Colon (tissue), 2 donors: ENCODE results near the gene DIDO1.
"Not testable (repeated sequence)": the region's sequence is repeated elsewhere in the genome, so short reads cannot be mapped to it uniquely, and the experiment has no call there.

Experiments used
- FAIRE-seq: peaks from 2 replicates; lab custom pipeline; 2012; peaks lifted over from hg19 to GRCh38; lab: Jason Lieb, UNC
- donor health status: control.
- donor health status: control.

The DIDO1 gene

GRCh38 chr20:62854121-62854520 is 72.2 kb downstream of the DIDO1 start:
- FAIRE-seq, result no peak

GRCh38 chr20:62853304-62853703 is 73.0 kb downstream of the DIDO1 start:
- not testable (repeated sequence) for FAIRE-seq

GRCh38 chr20:62852841-62853240 is 73.5 kb downstream of the DIDO1 start:
- no peak for FAIRE-seq

GRCh38 chr20:62852196-62852595 is 74.1 kb downstream of the DIDO1 start:
- FAIRE-seq, result no peak

- FAIRE-seq, result no peak
These were observed 75.9 kb downstream of the DIDO1 start for GRCh38 chr20:62850333-62850974.

GRCh38 chr20:62849431-62849830 is 76.9 kb downstream of the DIDO1 start:
- no peak for FAIRE-seq

DNA sequence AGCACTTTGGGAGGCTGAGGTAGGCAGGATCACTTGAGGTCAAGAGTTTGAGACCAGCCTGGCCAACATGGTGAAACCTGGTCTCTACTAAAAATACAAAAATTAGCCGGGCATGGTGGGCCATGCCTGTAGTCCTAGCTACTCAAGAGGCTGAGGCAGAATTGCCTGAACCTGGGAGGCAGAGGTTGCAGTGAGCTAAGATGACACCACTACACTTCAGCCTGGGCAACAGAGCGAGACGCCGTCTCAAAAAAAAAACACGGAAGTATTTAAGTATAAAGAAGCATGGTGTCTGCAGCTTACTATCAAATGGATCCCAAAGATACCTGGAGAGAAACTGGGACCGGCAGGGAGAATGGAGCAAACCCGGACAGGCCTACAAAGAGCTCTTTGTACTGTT is 77.4 kb downstream of the DIDO1 start:
- FAIRE-seq, result not testable (repeated sequence)

DNA sequence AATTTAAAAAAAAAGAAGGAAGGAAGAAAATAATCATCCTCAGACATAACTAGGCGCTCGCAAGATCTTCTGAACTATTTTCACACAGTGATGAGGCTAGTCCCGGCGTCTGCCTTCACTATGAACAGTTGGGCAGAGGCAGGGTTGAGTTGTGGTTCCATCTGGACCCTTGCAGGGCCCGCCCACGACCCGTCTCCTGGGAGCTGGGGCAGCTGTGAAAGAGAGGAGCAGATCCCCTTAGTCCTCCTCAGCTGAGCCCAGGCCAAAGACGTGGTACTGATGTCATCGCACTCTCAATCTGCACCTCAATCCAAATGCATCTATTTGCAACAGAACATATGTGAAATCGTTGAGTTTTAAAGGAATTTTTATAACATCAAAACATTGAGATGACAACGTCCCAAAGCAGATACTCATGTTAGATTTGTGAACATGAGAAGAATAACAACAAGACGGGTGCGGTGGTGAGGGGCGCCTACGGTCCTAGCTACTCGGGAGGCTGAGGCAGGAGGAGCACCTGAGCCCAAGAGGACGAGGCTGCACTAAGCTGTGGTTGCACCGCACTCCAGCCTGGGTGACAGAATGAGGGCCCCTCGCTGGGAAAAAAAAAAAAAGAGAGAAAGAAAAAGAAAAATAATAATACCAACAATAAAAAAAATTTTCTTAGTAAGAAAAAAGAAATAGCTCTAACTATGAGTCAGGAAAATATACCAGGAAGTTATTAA is 80.0 kb downstream of the DIDO1 start:
- no peak for FAIRE-seq

DNA sequence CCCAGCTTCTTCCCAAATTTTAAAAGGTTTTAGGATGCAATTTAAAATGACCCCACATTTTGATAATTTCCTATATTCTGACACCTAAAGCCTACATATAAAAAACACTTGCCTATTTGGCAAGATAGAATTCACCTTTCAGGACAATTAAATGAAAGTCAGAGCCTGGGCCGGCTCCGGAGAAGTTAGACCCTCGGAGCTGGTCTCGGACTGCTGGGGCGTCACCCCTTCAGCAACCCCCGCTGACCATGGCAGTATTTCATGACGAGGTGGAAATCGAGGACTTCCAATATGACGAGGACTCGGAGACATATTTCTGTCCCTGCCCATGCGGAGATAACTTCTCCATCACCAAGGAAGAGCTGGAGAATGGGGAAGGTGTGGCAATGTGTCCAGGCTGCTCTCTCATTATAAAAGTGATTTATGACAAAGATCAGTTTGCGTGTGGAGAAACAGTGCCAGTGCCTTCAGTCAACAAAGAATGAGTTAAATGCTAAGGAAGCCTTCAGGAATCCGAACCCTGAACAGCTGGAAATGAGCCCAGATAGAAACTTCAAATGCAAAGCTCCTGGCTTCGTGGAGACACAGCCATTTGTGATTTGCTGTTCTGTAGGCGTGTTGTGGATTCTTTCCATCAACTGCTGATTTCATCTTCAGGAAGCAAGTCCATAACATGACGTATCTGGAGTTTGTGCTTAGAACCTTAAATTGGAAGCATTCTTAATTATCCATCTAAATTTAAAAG is 80.7 kb downstream of the DIDO1 start:
- FAIRE-seq, result no peak

DNA sequence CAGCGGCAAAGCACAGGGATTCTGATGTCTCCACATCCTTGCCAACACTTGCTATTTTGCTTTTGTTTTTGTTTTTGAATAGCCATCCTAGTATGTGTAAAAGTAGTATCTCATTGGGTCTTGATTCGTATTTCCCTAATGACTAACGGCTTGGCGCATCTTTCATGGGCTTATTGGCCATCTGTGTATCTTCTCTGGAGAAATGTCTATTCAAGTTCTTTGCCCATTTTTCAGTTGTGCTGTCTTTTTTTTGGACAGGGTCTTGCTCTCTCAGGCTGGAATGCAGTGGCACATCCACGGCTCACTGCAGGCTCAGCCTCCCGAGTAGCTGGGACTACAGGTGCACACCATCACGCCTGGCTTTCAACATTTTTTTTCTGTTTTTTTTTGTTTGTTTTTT is 82.1 kb downstream of the DIDO1 start:
- FAIRE-seq, result no peak

GRCh38 chr20:62843656-62844055 is 82.6 kb downstream of the DIDO1 start:
- FAIRE-seq, result no peak

- FAIRE-seq, result no peak
These were observed 84.5 kb downstream of the DIDO1 start for GRCh38 chr20:62841705-62842212.

DNA sequence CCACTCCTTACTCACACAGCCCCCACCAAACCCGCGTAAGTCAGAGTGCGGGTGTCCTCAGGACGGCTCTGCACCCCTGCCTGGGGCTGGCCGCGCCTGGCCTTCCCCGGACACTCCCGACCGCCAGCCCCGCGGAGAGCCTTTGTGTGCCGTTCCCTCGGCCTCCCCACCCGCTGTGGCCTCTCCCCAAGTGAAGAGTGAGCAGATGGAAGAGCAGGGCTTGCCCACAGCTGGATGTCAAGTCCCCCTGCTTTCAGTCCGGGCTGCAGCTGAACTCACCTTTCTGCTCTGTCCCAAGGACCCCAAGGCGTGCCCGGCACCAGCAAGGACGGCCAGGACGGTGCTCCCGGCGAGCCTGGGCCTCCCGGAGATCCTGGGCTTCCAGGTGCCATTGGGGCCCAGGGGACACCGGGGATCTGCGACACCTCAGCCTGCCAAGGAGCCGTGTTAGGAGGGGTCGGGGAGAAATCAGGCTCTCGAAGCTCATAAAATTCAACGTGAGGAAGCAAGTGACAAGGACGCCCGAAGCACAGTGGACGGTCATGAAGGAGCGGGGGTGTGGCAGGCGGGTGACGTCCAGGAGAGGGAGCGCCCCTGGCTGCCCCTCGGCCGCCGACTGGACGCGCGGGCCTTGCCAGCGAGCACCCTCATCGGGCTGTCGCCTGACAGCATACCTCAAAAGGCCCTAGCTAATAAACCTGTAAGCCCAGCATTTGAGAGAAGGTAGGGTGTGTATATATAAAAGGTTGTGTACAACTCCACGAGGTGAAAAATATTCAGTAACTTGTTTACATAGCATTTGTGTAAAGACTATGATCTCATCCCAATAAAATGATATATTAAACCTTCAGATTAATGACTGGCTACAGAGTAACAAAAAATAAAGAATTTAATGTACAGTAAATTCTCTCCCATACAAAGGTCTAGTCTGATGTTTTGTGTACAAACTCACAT is 85.8 kb downstream of the DIDO1 start:
- FAIRE-seq, result no peak

DNA sequence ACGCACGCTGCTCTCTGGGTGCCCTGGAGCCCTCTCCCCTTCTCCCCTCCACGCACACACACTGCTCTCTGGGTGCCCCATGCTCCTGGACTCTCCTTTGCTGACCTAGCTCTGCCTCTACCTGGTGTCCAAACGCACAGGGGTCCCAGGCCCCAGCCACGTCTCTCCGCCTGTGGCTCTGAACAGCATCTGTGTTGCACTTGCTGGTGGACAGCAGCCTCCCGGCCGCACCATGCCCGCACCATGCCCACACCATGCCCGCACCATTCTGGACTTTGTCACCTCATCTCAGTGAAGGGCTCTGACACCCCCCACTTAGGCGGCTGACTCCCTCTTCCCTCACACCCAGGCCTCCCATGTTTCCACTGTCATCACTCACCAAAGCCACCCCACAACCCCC is 86.5 kb downstream of the DIDO1 start:
- FAIRE-seq, result no peak

- FAIRE-seq, result no peak
These were observed 87.0 kb downstream of the DIDO1 start for GRCh38 chr20:62839261-62839660.

GRCh38 chr20:62838128-62838891 is 88.0 kb downstream of the DIDO1 start:
- no peak for FAIRE-seq

GRCh38 chr20:62837790-62838127 is 88.5 kb downstream of the DIDO1 start:
- FAIRE-seq, result no peak

- FAIRE-seq, result no peak
These were observed 89.3 kb downstream of the DIDO1 start for GRCh38 chr20:62836967-62837490.

DNA sequence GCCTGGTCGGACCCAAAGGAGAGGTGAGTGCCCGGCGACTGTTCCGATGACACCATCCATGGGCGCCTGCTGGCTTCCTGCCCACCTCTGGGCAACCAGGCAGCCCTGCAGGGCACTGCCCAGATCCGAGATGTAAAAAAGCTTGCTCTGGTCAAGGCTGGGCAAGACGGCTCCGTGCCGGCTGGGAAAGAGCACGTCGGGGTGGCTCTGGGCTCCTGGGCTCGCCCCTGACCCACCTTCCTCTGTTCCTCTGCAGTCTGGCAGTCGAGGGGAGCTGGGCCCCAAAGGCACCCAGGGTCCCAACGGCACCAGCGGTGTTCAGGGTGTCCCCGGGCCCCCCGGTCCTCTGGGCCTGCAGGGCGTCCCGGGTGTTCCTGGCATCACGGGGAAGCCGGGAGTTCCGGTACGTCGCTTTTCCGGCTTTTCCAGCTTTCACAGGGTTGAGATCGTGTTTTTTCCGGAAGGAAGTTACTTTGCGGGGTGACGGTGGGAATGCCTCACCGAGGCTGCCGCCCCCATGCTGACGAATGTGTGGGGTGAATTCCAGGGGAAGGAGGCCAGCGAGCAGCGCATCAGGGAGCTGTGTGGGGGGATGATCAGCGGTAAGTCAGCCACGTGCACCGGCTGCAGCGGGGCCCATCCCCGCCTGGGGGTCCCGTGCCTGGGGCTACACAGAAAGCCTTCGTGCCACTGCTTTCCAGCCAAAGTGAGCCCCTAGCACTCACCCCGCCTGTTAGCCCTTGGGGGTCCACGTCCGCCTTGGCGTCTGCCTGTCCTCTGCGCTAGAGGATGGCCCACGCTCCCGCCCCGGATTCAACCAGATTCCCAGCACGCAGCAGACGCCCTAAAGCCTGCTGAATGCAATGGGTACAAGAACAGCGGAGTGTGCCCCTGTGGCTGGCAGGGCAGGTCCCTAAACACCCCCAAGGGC is 90.1 kb downstream of the DIDO1 start:
- FAIRE-seq, result no peak
